Mesenteric fat pad (tissue), 1 donor: ENCODE data around the gene GPLD1. TPM values are rescaled to one million over a fixed set of nuclear protein-coding genes. Genes with fewer than 3 reads are reported as not detected.
"Not testable (repeated sequence)": the region's sequence is repeated elsewhere in the genome, so short reads cannot be mapped to it uniquely, and the experiment has no call there.

Experiments used
- DNase-seq: peaks from one replicate; pipeline ENCODE4 v3.0.0-alpha.2; 2020; ENCODE audit warnings: low spot score
- long read RNA-seq: library from polyadenylated mRNA; unstranded; transcript quantifications from one replicate; pipeline ENCODE4 v2.0.0, GENCODE V29; 2020
- total RNA-seq: library from RNA; stranded (reverse); fragmentation: NEBNext Ultra II Directional; extraction: Animal tissue kit (Norgen Biotek cat#: 25700); gene quantifications from one replicate; pipeline ENCODE4 v1.2.1, GENCODE V29; 2021
- donor health status: DM: yes; HTN: yes; CAD: no.

Gene GPLD1, protein sequence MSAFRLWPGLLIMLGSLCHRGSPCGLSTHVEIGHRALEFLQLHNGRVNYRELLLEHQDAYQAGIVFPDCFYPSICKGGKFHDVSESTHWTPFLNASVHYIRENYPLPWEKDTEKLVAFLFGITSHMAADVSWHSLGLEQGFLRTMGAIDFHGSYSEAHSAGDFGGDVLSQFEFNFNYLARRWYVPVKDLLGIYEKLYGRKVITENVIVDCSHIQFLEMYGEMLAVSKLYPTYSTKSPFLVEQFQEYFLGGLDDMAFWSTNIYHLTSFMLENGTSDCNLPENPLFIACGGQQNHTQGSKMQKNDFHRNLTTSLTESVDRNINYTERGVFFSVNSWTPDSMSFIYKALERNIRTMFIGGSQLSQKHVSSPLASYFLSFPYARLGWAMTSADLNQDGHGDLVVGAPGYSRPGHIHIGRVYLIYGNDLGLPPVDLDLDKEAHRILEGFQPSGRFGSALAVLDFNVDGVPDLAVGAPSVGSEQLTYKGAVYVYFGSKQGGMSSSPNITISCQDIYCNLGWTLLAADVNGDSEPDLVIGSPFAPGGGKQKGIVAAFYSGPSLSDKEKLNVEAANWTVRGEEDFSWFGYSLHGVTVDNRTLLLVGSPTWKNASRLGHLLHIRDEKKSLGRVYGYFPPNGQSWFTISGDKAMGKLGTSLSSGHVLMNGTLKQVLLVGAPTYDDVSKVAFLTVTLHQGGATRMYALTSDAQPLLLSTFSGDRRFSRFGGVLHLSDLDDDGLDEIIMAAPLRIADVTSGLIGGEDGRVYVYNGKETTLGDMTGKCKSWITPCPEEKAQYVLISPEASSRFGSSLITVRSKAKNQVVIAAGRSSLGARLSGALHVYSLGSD
- total RNA-seq = 11.0 TPM
- long read RNA-seq, partial matches to known transcripts = 6 of 13 reads
- long read RNA-seq, other reads (novel, unspliced or antisense) = 7 of 13 reads

- DNase-seq = no peak
Measured at GRCh38 chr6:24489470-24489869, at the start of gene GPLD1. Gene GPLD1, minus strand, starts transcription at chr6:24489578. Its CDS starts 67 bp downstream, at chr6:24489511.

- DNase-seq = no peak
Measured at GRCh38 chr6:24537771-24538385, 48.5 kb upstream of the GPLD1 start.

DNA sequence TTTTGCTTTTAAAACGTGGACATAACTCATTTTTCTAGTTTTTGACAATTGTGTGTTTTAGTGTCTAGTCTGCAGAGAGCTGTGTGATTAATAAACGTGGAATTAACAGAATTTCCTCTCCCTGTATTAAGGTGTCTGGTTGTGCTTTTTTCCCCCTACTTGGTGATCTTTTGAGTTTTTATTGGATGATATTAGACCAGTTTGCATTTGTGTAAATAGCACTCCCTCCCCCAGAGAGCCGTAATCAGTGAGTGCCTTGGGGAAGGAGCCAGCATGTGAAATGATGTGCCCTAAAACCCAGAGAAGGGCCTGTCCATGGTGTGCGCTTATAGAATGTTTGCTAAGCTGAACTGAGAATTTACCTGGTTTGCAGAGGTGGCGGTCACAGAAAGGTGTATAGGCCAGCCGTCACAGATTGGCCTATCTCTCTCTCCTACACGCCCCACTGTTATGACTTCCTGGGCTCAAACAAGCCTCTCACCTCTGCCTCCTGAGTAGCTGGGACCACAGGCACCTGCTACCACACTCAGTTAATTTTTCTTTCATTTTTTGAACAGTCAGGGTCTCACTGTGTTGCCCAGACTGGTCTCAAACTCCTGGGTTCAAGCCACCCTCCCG, 47.8 kb upstream of the GPLD1 start:
- DNase-seq = no peak

DNA sequence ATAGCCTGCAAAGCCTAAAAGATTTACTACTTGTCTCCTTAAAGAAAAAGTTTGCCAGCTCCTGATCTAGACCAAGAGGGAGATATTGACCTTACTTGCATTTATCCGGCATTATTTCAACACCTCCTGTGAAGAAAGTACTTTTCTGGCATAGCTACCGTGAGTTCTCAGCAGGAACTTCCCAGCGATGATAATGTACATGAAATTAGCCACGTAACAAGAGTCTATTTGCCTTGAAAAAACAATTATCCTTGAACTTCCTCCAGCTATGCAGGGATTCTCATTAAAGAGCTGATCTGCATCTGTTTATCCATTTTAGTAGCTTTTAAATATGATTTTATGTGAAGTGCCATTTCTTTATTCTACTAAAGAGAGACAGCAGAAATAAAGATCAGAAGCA, 47.1 kb upstream of the GPLD1 start:
- DNase-seq = no peak

- no peak for DNase-seq
Measured at GRCh38 chr6:24535210-24535609, 45.8 kb upstream of the GPLD1 start.

DNA sequence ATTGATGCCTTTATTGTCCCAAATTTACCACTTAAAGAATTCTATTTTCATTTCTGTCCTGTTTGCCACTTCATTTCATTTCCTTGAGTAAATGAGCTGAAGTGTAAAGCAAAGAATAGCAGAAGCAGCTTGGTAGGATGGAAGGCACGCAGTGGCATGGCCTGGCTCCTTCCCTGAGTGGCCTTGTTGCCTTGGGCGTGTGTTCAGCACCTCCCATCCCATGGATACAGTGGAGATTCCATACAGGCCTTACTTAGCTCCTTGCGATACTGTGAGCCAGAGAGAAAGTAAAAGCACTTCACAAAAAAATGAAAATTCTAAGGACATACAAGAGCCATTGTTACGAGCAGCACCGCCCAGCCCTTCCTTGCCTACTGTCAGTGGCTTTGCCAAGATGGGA, 45.0 kb upstream of the GPLD1 start:
- no peak for DNase-seq

DNA sequence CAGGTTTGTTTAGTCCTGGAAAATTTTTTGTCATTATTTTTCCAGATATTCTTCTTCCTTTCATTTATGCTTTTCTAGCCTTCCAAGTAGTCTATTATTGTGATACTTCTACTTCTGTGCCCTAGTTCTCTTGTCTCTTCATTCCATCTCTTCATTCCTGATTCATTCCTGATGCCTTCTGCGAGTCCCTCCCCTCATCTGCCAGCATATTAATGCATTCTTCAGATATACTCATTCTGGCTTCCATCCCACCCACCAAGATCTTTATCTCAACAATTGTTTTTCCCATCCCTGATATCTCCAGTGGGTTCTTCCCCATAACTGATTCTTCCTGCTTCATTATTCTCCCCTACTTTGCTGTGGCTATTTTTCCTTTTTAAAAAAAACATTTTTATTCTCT, 40.6 kb upstream of the GPLD1 start:
- DNase-seq = no peak

- DNase-seq = no peak
Measured at GRCh38 chr6:24524805-24525204, 35.4 kb upstream of the GPLD1 start.

GRCh38 chr6:24524329-24524728, 35.0 kb upstream of the GPLD1 start:
- DNase-seq = no peak

DNA sequence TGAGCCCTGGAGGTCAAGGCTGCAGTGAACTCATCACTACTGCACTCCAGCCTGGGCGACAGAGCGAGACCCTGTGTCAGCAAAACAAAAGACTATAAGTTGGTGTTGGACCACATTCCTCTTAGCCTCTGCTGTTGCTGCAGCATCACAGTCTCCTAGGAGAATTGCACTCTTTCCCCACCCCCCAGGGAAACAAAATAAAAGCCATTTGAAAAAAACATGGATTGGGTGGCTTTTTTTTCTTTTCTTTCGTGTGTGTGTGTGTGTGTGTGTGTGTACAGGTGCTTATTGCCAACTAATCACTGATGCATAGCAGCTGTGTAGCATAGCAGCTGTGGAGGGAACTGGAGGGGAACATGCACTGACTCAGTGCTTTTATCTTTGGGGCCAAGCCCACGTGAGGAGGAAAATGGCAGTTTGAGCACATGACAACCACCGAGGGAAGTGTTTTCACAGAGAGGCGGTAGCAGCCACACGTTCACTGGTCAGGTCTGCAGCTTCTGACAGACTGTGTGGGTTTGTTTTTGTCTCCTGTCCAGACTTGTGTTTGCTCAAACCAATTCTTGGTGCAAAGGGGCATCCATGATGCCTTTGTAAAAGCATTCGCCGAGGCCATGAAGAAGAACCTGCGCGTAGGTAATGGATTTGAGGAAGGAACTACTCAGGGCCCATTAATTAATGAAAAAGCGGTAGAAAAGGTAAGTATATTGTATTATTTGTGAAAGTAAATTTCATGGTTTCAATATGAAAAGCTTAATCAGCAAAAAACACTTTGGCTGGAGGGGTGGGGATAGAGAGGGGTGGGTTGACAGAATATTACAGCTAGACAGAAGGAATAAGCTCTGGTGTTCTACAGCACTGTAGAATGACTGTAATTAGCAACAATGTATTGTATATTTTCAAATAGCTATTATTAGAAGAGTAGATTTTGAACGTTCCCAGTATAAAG, 33.1 kb upstream of the GPLD1 start:
- DNase-seq = no peak

GRCh38 chr6:24520929-24521546, 31.7 kb upstream of the GPLD1 start:
- DNase-seq = no peak

DNA sequence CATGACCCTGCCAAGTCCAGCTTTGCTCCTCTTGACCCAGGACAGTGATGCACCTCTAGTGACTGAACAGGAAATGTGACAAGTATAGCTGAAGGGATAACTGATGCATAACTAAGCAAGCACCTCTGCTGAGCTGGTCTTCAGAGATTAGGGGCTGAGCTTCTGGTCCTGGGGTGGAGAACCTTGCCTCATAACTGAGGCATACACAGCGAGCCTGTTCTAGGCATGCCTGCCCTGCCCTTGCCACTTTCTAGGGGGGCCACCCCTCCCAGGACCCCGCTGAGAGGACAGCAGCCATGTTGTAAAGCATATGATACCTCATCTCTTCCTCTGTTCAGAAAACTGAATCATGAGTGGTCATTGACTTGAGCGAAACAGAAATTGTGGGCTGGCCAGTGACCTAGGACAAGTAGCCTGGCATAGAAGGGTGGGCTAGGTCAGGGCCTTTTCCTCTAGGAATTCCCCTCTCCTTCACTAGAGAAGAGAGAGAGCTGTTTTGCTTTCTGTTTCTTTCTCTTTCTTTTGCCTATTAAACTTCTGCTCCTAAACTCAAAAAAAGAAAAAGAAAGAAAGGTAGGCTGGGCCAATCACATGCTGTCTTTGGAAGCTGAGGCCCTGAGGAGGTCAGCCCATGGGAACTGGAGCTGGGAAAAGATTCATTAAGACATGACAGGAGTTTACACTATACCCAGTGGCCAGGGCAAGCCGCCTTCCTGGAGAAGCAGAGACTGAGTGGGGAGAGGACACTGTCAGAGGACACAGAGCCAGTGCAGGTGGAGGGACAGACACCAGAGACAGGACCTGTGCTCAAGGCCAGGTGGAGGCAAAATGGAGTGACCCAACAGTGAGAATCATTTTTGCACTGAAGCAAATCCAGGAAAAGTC, 28.5 kb upstream of the GPLD1 start:
- DNase-seq = no peak

GRCh38 chr6:24513602-24514001, 24.2 kb upstream of the GPLD1 start:
- no peak for DNase-seq

DNA sequence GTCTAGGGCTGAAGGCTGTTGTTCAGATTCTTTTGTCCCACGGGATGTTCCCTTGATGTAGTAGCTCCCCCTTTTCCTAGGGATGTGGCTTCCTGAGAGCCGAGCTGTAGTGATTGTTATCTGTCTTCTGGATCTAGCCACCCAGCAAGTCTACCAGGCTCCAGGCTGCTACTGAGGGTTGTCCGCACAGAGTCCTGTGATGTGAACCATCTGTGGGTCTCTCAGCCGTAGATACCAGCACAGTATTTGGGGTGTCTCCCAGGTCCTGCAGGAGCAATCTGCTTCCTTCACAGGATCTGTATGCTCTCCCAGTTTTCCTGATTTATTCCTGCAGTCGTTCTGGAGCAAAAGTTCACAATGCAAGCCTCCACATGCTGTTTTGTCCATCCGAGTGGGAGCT, 22.6 kb upstream of the GPLD1 start:
- not testable (repeated sequence) for DNase-seq

- DNase-seq = no peak
Measured at GRCh38 chr6:24506814-24507520, 17.6 kb upstream of the GPLD1 start.

DNA sequence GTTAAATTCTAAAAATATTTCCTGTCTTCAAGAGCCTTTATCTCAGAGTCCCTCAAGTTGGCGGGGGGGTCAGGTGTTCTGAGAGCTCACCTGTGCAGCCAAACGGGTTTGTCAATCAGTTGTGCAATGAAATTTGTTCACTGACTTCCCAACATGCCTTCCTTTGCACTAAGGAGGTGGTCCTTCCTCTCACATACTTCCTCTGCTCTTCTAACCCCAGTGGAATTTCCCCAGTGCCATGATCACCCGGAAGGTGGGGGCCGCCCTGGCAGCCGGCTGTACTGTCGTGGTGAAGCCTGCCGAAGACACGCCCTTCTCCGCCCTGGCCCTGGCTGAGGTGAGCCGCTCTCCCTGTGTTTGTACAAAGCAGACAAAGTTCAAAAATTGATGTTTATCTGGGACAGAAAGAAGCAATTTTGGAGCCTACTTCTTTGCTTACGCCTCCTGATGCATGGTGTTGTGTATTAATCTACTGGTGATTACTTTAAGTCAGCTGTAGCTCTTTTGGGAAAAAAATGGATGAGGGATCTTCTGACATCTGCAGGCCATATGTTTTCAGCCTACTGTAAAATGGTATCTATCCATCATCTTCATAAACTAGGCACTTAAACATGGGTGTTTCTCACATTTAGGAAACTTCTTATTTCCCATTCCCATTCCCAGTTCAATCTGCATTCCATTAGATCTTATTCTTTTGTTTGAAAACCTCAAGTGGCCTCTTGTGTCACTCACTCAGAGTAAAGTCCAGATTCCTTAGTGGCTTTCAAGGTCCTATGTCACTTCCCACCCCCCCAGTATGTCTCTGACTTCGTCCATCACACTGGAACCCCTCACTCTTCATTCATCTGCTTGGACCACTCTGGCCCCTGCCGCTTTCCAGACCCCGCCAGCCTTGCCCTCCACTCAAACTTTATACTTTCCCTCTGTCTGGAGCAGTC, 15.5 kb upstream of the GPLD1 start:
- DNase-seq = no peak

GRCh38 chr6:24504287-24504648, 14.9 kb upstream of the GPLD1 start:
- no peak for DNase-seq
